H1 (cell line): Measurements from ENCODE around the gene PDK1. TPM values are rescaled to one million over a fixed set of nuclear protein-coding genes. Genes with fewer than 3 reads are reported as not detected.

ENCODE experiments used
- CTCF ChIA-PET: fragments of 300-600 bp; sonication (Branson Sonifier 250); formaldehyde crosslinking; loops from one replicate; lab custom pipeline; 2021; ENCODE audit not compliant: partially characterized antibody; lab: Charles Lee
- POLR2A ChIA-PET: fragments of 300-600 bp; sonication (Branson Sonifier 250); formaldehyde crosslinking; loops from one replicate; lab custom pipeline; 2021; ENCODE audit warnings: inconsistent platforms; ENCODE audit not compliant: partially characterized antibody; lab: Charles Lee
- DNase-seq, 2 experiments: peaks; one replicate each; pipeline versions ENCODE4 v3.0.0 to v3.0.0-alpha.2; 2010 to 2022; ENCODE audit warnings: low spot score in 2 of 2, low read depth in 1 of 2, mixed read lengths in 1 of 2
- FAIRE-seq: peaks from 2 replicates; lab custom pipeline; 2011; peaks lifted over from hg19 to GRCh38; lab: Jason Lieb, UNC
- H2AFZ ChIP-seq: 2 replicates; pipeline ENCODE4 v1.8.1; 2012; ENCODE audit warnings: low read length, inconsistent platforms
- H2AK5ac ChIP-seq: 2 replicates; pipeline ENCODE4 v1.6.1; 2013; ENCODE audit warnings: low read depth, low read length
- H2BK120ac ChIP-seq: replicated peaks from 2 replicates; pipeline ENCODE3; 2013; ENCODE audit warnings: low read depth, low read length, inconsistent platforms
- H2BK12ac ChIP-seq: 2 replicates; pipeline ENCODE4 v1.6.1; 2013; ENCODE audit warnings: low read depth, low read length
- H2BK15ac ChIP-seq: 2 replicates; pipeline ENCODE4 v1.6.1; 2013; ENCODE audit warnings: low read length
- H2BK20ac ChIP-seq: 2 replicates; pipeline ENCODE4 v1.6.1; 2013; ENCODE audit warnings: low read length
- H2BK5ac ChIP-seq: 2 replicates; pipeline ENCODE4 v1.6.1; 2013; ENCODE audit warnings: low read depth, low read length
- H3K14ac ChIP-seq: 2 replicates; pipeline ENCODE4 v1.6.1; 2013; ENCODE audit warnings: inconsistent platforms; ENCODE audit not compliant: insufficient read length
- H3K18ac ChIP-seq: 2 replicates; pipeline ENCODE4 v1.6.1; 2013; ENCODE audit warnings: low read length; ENCODE audit errors: extremely low read depth
- H3K23ac ChIP-seq: 2 replicates; pipeline ENCODE4 v1.6.1; 2013; ENCODE audit warnings: inconsistent platforms; ENCODE audit not compliant: insufficient read length
- H3K23me2 ChIP-seq: 2 replicates; pipeline ENCODE4 v1.6.1; 2013; ENCODE audit warnings: low read depth, low read length
- H3K27ac ChIP-seq: 2 replicates; pipeline ENCODE4 v1.6.1; 2011; ENCODE audit warnings: low read depth, low read length, inconsistent platforms
- H3K27me3 ChIP-seq, 4 experiments: replicated peaks in 1 of 4; 1 replicate in 1 of 4; 2 replicates in 3 of 4; pipeline versions ENCODE4 v1.6.1 to v1.8.1; 2011 to 2013; ENCODE audit warnings: low read length in 3 of 4, mild to moderate bottlenecking in 3 of 4, inconsistent platforms in 2 of 4, mixed read lengths in 2 of 4, moderate library complexity in 1 of 4; ENCODE audit not compliant: control insufficient read depth in 3 of 4, insufficient read depth in 3 of 4; ENCODE audit errors: extremely low read depth in 1 of 4
- H3K36me3 ChIP-seq, 4 experiments: 2 replicates each; pipeline versions ENCODE4 v1.6.1 to v1.8.1; 2011 to 2013; ENCODE audit warnings: mild to moderate bottlenecking in 4 of 4, low read length in 3 of 4, moderate library complexity in 2 of 4, control low read depth in 1 of 4, inconsistent platforms in 1 of 4; ENCODE audit not compliant: insufficient read depth in 4 of 4, control insufficient read depth in 2 of 4
- H3K4ac ChIP-seq: replicated peaks from 2 replicates; pipeline ENCODE3; 2013; ENCODE audit warnings: low read length, low read depth, mixed read lengths, inconsistent platforms; ENCODE audit not compliant: insufficient read length
- H3K4me1 ChIP-seq, 4 experiments: replicated peaks in 1 of 4; 1 replicate in 1 of 4; 2 replicates in 3 of 4; pipeline versions ENCODE4 v1.6.1 to v1.8.1; 2011 to 2013; ENCODE audit warnings: low read length in 3 of 4, inconsistent platforms in 2 of 4, mixed read lengths in 1 of 4; ENCODE audit not compliant: insufficient read depth in 4 of 4, control insufficient read depth in 3 of 4
- H3K4me2 ChIP-seq, 2 experiments: 2 replicates each; pipeline versions ENCODE4 v1.6.1 to v1.8.1; 2011 to 2013; ENCODE audit warnings: low read depth in 2 of 2, low read length in 2 of 2, control low read depth in 1 of 2, inconsistent platforms in 1 of 2, mild to moderate bottlenecking in 1 of 2; ENCODE audit not compliant: insufficient read depth in 1 of 2
- H3K4me3 ChIP-seq, 4 experiments: fragments of 200-600, 300-600 bp in 1 of 4; sonication (generic), shearing (Covaris generic), sonication (Bioruptor Twin) in 1 of 4; 2 replicates each; pipeline versions ENCODE4 v1.5.1 to v1.8.1; 2011 to 2016; ENCODE audit warnings: low read length in 4 of 4, low read depth in 3 of 4, control low read depth in 2 of 4, inconsistent platforms in 2 of 4, mild to moderate bottlenecking in 2 of 4, mixed read lengths in 1 of 4, moderate library complexity in 1 of 4; ENCODE audit not compliant: insufficient read depth in 2 of 4; ENCODE audit errors: extremely low read depth in 1 of 4
- H3K56ac ChIP-seq: replicated peaks from 2 replicates; pipeline ENCODE3; 2013; ENCODE audit warnings: low read depth, mild to moderate bottlenecking, mixed read lengths, low read length, inconsistent platforms; ENCODE audit not compliant: insufficient read length
- H3K79me1 ChIP-seq: 2 replicates; pipeline ENCODE4 v1.6.1; 2013; ENCODE audit warnings: low read depth, low read length, control low read depth
- H3K79me2 ChIP-seq, 2 experiments: 2 replicates each; pipeline versions ENCODE4 v1.6.1 to v1.8.1; 2012 to 2013; ENCODE audit warnings: low read length in 2 of 2, mild to moderate bottlenecking in 2 of 2, inconsistent platforms in 1 of 2; ENCODE audit not compliant: insufficient read depth in 2 of 2, control insufficient read depth in 1 of 2
- H3K9ac ChIP-seq, 4 experiments: replicated peaks in 1 of 4; 1 replicate in 1 of 4; 2 replicates in 3 of 4; pipeline versions ENCODE4 v1.6.1 to v1.8.1; 2011 to 2013; ENCODE audit warnings: low read depth in 3 of 4, low read length in 3 of 4, control low read depth in 2 of 4, mild to moderate bottlenecking in 2 of 4, moderate library complexity in 2 of 4, inconsistent platforms in 1 of 4; ENCODE audit errors: extremely low read depth in 1 of 4
- H3K9me3 ChIP-seq, 2 experiments: 2 replicates each; pipeline versions ENCODE4 v1.6.1 to v1.8.1; 2012 to 2013; ENCODE audit warnings: mild to moderate bottlenecking in 2 of 2, moderate library complexity in 2 of 2, control low read depth in 1 of 2, inconsistent platforms in 1 of 2, low read depth in 1 of 2, low read length in 1 of 2, mixed read lengths in 1 of 2; ENCODE audit not compliant: insufficient read depth in 2 of 2
- H4K20me1 ChIP-seq, 2 experiments: replicated peaks in 1 of 2; 2 replicates each; pipeline versions ENCODE3 to v1.8.1; 2011 to 2013; ENCODE audit warnings: inconsistent platforms in 2 of 2, low read length in 2 of 2, mild to moderate bottlenecking in 1 of 2; ENCODE audit not compliant: insufficient read depth in 2 of 2, control insufficient read depth in 1 of 2
- H4K5ac ChIP-seq: 2 replicates; pipeline ENCODE4 v1.6.1; 2013; ENCODE audit warnings: low read length, low read depth, mixed read lengths, inconsistent platforms; ENCODE audit not compliant: insufficient read length
- H4K8ac ChIP-seq: 2 replicates; pipeline ENCODE4 v1.8.0; 2013; ENCODE audit warnings: mild to moderate bottlenecking, moderate library complexity, low read length, inconsistent platforms; ENCODE audit not compliant: insufficient read depth; ENCODE audit errors: extremely low read depth
- H4K91ac ChIP-seq: replicated peaks from 2 replicates; pipeline ENCODE3; 2013; ENCODE audit warnings: low read length, mixed read lengths, inconsistent platforms; ENCODE audit not compliant: insufficient read length
- MAX ChIP-seq: IDR thresholded peaks from 2 replicates; pipeline ENCODE4 v1.6.1; 2012; ENCODE audit warnings: inconsistent platforms
- RBBP5 ChIP-seq: IDR thresholded peaks from 2 replicates; pipeline ENCODE4 v1.7.1; 2012; ENCODE audit warnings: low read depth, mild to moderate bottlenecking, inconsistent platforms, low read length, moderate library complexity, borderline replicate concordance
- SIX5 ChIP-seq: IDR thresholded peaks from 2 replicates; pipeline ENCODE4 v1.6.1; 2011; ENCODE audit warnings: mild to moderate bottlenecking, low read depth, low read length
- WGBS, 2 experiments: shearing (Covaris generic) in 1 of 2; methylation state at CpG; one replicate each; pipeline versions ENCODE4 v1.1.6 to v1.1.7; 2013 to 2015; ENCODE audit warnings: low lambda C conversion rate in 2 of 2, mixed read lengths in 2 of 2, inconsistent platforms in 1 of 2, low coverage in 1 of 2, missing lambda C conversion rate in 1 of 2; ENCODE audit not compliant: insufficient replicate concordance in 2 of 2, insufficient coverage in 1 of 2, insufficient read length in 1 of 2; ENCODE audit errors: extremely low coverage in 1 of 2, missing lambda C conversion rate in 1 of 2; 5-methylcytosine and 5-hydroxymethylcytosine counted together
- polyA plus RNA-seq, 7 experiments: library from polyadenylated mRNA; depleted of rRNA in 3 of 7; stranded (reverse) in 5 of 7; unstranded in 2 of 7; fragments of >200 nt in 5 of 7; fragments of 200-250 nt in 2 of 7; gene quantifications; 1 replicate in 5 of 7; 2 replicates in 1 of 7; 4 replicates in 1 of 7; pipeline versions ENCODE4 v1.2.1 to v1.2.3, GENCODE V29; 2011 to 2013; ENCODE audit warnings: missing spikeins in 2 of 7, mixed read lengths in 2 of 7
- total RNA-seq: library from RNA; stranded (reverse); fragmentation: NEBNext Ultra II Directional; extraction: Animal tissue kit (Norgen Biotek cat#: 25700); gene quantifications from 2 replicates; pipeline ENCODE4 v1.2.1, GENCODE V29; 2021

PDK1 gene
- total and polyA plus RNA-seq, 2 of the 8 experiments (the other 6 are each of a cell fraction or from before 2014, with no cell fraction given), result 18.2 to 21.9 TPM

- H2BK12ac ChIP-seq, result no peak overlapping the region
Observed at GRCh38 chr2:172564376-172564775, 8.5 kb downstream of the PDK1 start.

More at GRCh38 chr2:172564376-172564775, 8.5 kb downstream of the PDK1 start:
- Histone ChIP-seq H2BK15ac (no peak overlapping the region), H3K9ac (no peak overlapping the region), H2BK20ac (no peak overlapping the region), H4K5ac (no peak overlapping the region), H3K4ac (no peak overlapping the region), H3K79me1 (no peaks in the 10 kb centered on the region; the same call in 1 of the 2 replicates), H3K14ac (no peak overlapping the region), H3K27ac (no peak overlapping the region), H4K91ac (no peak overlapping the region), H3K9me3 (no peaks in the 10 kb centered on the region), H3K79me2 (peaks cover 0 to 37% of the 10 kb centered on the region in 2 experiments; a peak in 2 of 4 replicates), H3K36me3 (peaks cover 6 to 47% (median 23%) of the 10 kb centered on the region in 4 experiments; a peak in 7 of 8 replicates), H3K4me1 (no peaks in the 10 kb centered on the region), H2AK5ac (no peak overlapping the region), H3K4me3 (no peak overlapping the region), H2BK5ac (no peak overlapping the region), H3K23me2 (no peaks in the 10 kb centered on the region), H3K18ac (no peak overlapping the region), H3K56ac (no peak overlapping the region), H4K8ac (no peak overlapping the region), H4K20me1 (peaks cover 0 to 2% of the 10 kb centered on the region in 2 experiments), H3K23ac (no peak overlapping the region), H2BK120ac (no peak overlapping the region), H3K4me2 (no peak overlapping the region), H2AFZ (no peak overlapping the region), H3K27me3 (peaks cover 0 to 1% (median 0%) of the 10 kb centered on the region in 4 experiments; a peak in 1 of 7 replicates)
- CTCF ChIA-PET, result interaction anchor here (0.6 to 1.0 kb wide), 2 partner anchors 22 to 101 kb away, joined by 3 to 4 read pairs; no protein-coding TSS in a partner anchor
- TF ChIP-seq MAX (no peak), RBBP5 (no peak), SIX5 (no peak)
- DNase-seq (no peak), FAIRE-seq (no peak)
- WGBS, 2 experiments, result 88% methylated on average over 5 of the region's 5 CpGs; no CpG with 5 or more reads in 1 of the 2 experiments
- POLR2A ChIA-PET, result interaction anchor here (1.8 kb wide), 1 partner anchor 9 kb away, joined by 7 read pairs; the partner anchor contains the start of gene PDK1
